HUES6 (cell line): ENCODE data around the gene FKBP4.
A peak's percentile ranks its signal among the peaks of the same experiment; 100 is the strongest.

Source experiments
- H3K27ac ChIP-seq: 2 replicates; pipeline ENCODE4 v1.7.0; 2013; ENCODE audit warnings: low read depth, mild to moderate bottlenecking, low read length, inconsistent platforms
- H3K27me3 ChIP-seq: 2 replicates; pipeline ENCODE4 v1.6.1; 2013; ENCODE audit warnings: low read length; ENCODE audit not compliant: control insufficient read depth, insufficient read depth
- H3K36me3 ChIP-seq: 2 replicates; pipeline ENCODE4 v1.6.1; 2013; ENCODE audit warnings: low read length; ENCODE audit not compliant: control insufficient read depth, insufficient read depth
- H3K4me1 ChIP-seq: 2 replicates; pipeline ENCODE4 v1.6.1; 2013; ENCODE audit warnings: low read length; ENCODE audit not compliant: control insufficient read depth, insufficient read depth
- H3K4me3 ChIP-seq: 2 replicates; pipeline ENCODE4 v1.5.1; 2013; ENCODE audit warnings: low read depth, low read length
- H3K9ac ChIP-seq: one replicate; pipeline ENCODE4 v1.6.1; 2013; ENCODE audit warnings: mild to moderate bottlenecking, low read length
- H3K9me3 ChIP-seq: 2 replicates; pipeline ENCODE4 v1.6.1; 2013; ENCODE audit warnings: low read depth, low read length; ENCODE audit not compliant: control insufficient read depth, insufficient read depth

Gene FKBP4, protein sequence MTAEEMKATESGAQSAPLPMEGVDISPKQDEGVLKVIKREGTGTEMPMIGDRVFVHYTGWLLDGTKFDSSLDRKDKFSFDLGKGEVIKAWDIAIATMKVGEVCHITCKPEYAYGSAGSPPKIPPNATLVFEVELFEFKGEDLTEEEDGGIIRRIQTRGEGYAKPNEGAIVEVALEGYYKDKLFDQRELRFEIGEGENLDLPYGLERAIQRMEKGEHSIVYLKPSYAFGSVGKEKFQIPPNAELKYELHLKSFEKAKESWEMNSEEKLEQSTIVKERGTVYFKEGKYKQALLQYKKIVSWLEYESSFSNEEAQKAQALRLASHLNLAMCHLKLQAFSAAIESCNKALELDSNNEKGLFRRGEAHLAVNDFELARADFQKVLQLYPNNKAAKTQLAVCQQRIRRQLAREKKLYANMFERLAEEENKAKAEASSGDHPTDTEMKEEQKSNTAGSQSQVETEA

DNA sequence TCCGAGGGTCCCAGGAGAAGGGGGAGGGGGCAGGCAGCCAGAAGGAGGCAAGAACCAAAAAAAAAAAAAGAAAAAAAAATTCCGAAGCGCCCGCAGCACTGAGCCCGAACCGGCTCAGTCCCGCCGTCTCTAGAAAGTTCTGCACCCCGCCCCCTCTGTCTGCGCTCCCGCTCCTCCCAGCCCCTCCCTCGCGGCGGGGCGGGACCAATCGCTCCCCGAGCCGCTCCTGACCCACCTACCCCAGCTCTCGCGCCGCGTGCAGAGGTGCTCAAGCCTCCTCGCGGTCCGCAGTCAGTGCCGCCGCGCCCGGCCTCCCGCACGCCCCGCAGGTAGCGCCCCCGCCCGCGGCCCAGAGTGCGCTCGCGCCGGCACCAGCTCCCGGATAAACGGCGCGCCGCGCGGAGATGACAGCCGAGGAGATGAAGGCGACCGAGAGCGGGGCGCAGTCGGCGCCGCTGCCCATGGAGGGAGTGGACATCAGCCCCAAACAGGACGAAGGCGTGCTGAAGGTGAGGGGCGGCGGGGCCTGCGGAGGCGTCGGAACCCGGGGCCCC, at the start of gene FKBP4:
FKBP4 (plus strand) TSS at position 235 of the 554 bp plus-strand sequence; CDS start at position 405, 170 bp downstream.
- H3K9me3 ChIP-seq: no peaks in the 10 kb centered on the region
- peak within 1 kb of the TSS; percentile 69 for H3K9ac ChIP-seq
- H3K4me1 ChIP-seq: peaks cover 8% of the 10 kb centered on the region; the same call in 1 of the 2 replicates
- no peak within 1 kb of the TSS for H3K27ac ChIP-seq
- H3K36me3 ChIP-seq: peaks cover 38% of the 10 kb centered on the region
- peaks cover 16% of the 10 kb centered on the region for H3K27me3 ChIP-seq
- peak within 1 kb of the TSS; percentile 77 for H3K4me3 ChIP-seq

- Histone ChIP-seq H3K36me3 (no peaks in the 10 kb centered on the region), H3K4me1 (peaks cover 10% of the 10 kb centered on the region), H3K27me3 (peaks cover 30% of the 10 kb centered on the region), H3K4me3 (no peak overlapping the region), H3K9me3 (no peaks in the 10 kb centered on the region), H3K9ac (no peak overlapping the region), H3K27ac (no peak overlapping the region)
These were observed 49.1 kb upstream of the FKBP4 start for GRCh38 chr12:2745655-2746054.

DNA sequence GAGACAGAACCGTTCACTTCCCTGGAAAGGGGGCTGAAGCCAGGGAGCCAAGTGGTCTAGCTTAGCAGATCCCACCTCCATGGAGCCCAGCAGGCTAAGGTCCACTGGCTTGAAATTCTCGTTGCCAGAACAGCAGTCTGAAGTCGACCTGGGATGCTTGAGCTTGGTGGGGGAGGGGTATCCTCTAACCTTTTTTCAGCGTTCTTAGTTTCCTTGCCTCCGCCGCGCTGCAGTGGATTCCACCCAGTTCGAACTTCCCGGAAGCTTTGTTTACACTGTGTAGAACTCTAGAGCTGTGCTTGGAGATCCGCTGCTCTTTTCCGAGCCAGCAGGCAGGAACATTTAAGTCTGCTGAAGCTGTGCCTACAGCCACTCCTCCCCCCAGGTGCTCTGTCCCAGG, 45.2 kb upstream of the FKBP4 start:
- no peak overlapping the region for H3K9ac ChIP-seq
- H3K4me3 ChIP-seq: no peak overlapping the region
- H3K9me3 ChIP-seq: no peaks in the 10 kb centered on the region
- H3K4me1 ChIP-seq: peaks cover 13% of the 10 kb centered on the region
- H3K27me3 ChIP-seq: peaks cover 60% of the 10 kb centered on the region
- H3K36me3 ChIP-seq: no peaks in the 10 kb centered on the region
- no peak overlapping the region for H3K27ac ChIP-seq

- H3K9ac ChIP-seq: no peak overlapping the region
- no peak overlapping the region for H3K27ac ChIP-seq
- H3K4me3 ChIP-seq: no peak overlapping the region
- no peaks in the 10 kb centered on the region for H3K36me3 ChIP-seq
- H3K4me1 ChIP-seq: peaks cover 13% of the 10 kb centered on the region
- H3K27me3 ChIP-seq: peaks cover 63% of the 10 kb centered on the region
- no peaks in the 10 kb centered on the region for H3K9me3 ChIP-seq
These were observed 44.6 kb upstream of the FKBP4 start for GRCh38 chr12:2750185-2750584.

DNA sequence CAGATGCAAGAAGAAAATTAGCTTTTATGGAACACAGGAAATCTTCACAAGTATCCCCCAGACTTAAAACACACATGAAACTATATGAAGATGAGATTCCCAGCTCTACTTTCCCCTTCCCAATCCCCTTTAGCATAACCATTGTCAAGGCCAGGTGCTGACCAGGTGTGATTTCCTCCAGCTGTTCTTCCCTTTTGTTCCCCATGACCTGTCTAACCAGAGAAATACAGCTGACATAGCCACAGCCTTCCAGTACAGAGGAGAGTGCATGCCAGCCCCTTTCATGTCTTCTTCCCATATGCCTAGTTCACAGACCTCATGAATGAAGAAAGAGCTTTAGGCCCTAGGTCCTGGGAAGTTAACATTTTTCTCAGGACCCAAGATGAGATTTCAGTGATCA, 43.5 kb upstream of the FKBP4 start:
- H3K4me3 ChIP-seq: no peak overlapping the region

DNA sequence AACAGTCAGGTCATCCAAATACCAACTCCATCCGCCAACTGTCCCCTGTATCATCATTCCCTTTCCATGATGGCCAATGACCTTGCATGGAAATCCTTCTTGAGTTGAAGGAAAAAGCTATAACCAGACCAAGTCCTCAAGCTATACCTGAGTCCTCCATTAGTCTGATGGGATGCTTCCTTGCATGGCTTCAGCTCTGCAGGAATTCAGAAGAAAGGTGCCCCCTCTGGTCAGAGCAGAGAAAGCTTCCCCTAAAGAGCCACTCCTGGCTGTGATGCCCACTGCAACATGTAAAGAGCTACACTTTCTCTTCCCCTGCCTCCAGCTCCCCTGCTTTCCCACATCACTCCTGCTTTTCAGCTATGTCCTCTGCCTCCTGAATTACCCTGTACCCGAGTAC, 43.1 kb upstream of the FKBP4 start:
- Histone ChIP-seq H3K4me3 (no peak overlapping the region), H3K9ac (no peak overlapping the region), H3K9me3 (no peaks in the 10 kb centered on the region), H3K27me3 (peaks cover 61% of the 10 kb centered on the region), H3K4me1 (peaks cover 13% of the 10 kb centered on the region), H3K36me3 (no peaks in the 10 kb centered on the region), H3K27ac (no peak overlapping the region)

More for the DNA sequence above, 43.5 kb upstream of the FKBP4 start:
- Histone ChIP-seq H3K27ac (no peak overlapping the region), H3K9ac (no peak overlapping the region), H3K36me3 (no peaks in the 10 kb centered on the region), H3K9me3 (no peaks in the 10 kb centered on the region), H3K4me1 (peaks cover 13% of the 10 kb centered on the region), H3K27me3 (peaks cover 61% of the 10 kb centered on the region)

- peaks cover 13% of the 10 kb centered on the region for H3K4me1 ChIP-seq
- H3K9me3 ChIP-seq: no peaks in the 10 kb centered on the region
- peaks cover 70% of the 10 kb centered on the region for H3K27me3 ChIP-seq
- H3K9ac ChIP-seq: no peak overlapping the region
- H3K4me3 ChIP-seq: peak overlapping the region; percentile 36; the same call in 1 of the 2 replicates
- H3K36me3 ChIP-seq: no peaks in the 10 kb centered on the region
- no peak overlapping the region for H3K27ac ChIP-seq
These were observed 41.9 kb upstream of the FKBP4 start for GRCh38 chr12:2752676-2753371.

DNA sequence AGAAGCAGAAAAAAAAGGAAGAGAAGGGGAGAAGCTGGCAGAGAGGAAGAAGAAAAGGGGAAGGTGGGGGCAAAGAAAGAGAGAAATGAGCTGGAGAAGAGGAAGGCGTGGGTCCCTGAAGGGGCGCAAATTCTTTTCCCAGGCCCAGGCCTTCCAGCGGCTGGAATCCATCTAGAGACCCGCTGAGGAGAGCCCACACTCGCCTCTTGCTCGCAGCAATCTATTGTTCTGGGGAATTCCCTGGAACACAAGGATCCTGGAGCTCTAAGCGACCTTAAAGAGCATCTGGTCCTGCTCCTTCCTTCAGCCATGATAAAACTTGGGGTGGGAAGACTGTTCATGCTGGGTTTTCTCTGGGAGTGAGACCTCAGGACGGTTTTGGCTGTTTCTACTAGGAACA, 41.2 kb upstream of the FKBP4 start:
- Histone ChIP-seq H3K9ac (no peak overlapping the region), H3K4me1 (peaks cover 13% of the 10 kb centered on the region), H3K36me3 (no peaks in the 10 kb centered on the region), H3K27ac (no peak overlapping the region), H3K9me3 (no peaks in the 10 kb centered on the region), H3K27me3 (peaks cover 73% of the 10 kb centered on the region), H3K4me3 (no peak overlapping the region)

- H3K4me3 ChIP-seq: no peak overlapping the region
- H3K9ac ChIP-seq: no peak overlapping the region
- peaks cover 77% of the 10 kb centered on the region for H3K27me3 ChIP-seq
- peaks cover 12% of the 10 kb centered on the region for H3K4me1 ChIP-seq
- H3K36me3 ChIP-seq: no peaks in the 10 kb centered on the region
- H3K27ac ChIP-seq: no peak overlapping the region
- no peaks in the 10 kb centered on the region for H3K9me3 ChIP-seq
These were observed 40.6 kb upstream of the FKBP4 start for GRCh38 chr12:2754208-2754607.

GRCh38 chr12:2756756-2757155, 38.0 kb upstream of the FKBP4 start:
- H3K36me3 ChIP-seq: no peaks in the 10 kb centered on the region
- H3K9ac ChIP-seq: no peak overlapping the region
- H3K27me3 ChIP-seq: peaks cover 67% of the 10 kb centered on the region
- no peaks in the 10 kb centered on the region; the same call in 1 of the 2 replicates for H3K4me1 ChIP-seq
- no peaks in the 10 kb centered on the region for H3K9me3 ChIP-seq
- no peak overlapping the region for H3K4me3 ChIP-seq
- H3K27ac ChIP-seq: no peak overlapping the region

GRCh38 chr12:2759733-2760132, 35.0 kb upstream of the FKBP4 start:
- H3K36me3 ChIP-seq: no peaks in the 10 kb centered on the region
- no peak overlapping the region for H3K27ac ChIP-seq
- H3K9ac ChIP-seq: no peak overlapping the region
- no peak overlapping the region for H3K4me3 ChIP-seq
- H3K27me3 ChIP-seq: peaks cover 44% of the 10 kb centered on the region
- no peaks in the 10 kb centered on the region; the same call in 1 of the 2 replicates for H3K4me1 ChIP-seq
- no peaks in the 10 kb centered on the region for H3K9me3 ChIP-seq
